WTC11 (cell line): Measurements from ENCODE around the gene FAM32A.

ENCODE experiments used
- JUN ChIP-seq: sonication (generic); formaldehyde crosslinking; IDR thresholded peaks from 2 replicates; pipeline ENCODE4 v1.8.0; 2023; ENCODE audit warnings: mild to moderate bottlenecking, missing genetic modification reagents
- RORB ChIP-seq: fragments of 250-450 bp; sonication (Bioruptor Pico); IDR thresholded peaks from 2 replicates; pipeline ENCODE4 v1.9.0; 2021; ENCODE audit warnings: mild to moderate bottlenecking

- TF ChIP-seq JUN (CRISPR knock-in tag), result no peak
- no peak for TF ChIP-seq RORB (CRISPR knock-in tag)
Measured at GRCh38 chr19:16166417-16166816, 18.8 kb upstream of the FAM32A start.
